Neural crest cell (in vitro differentiated cells): Measurements from ENCODE around the gene TMEM17. TPM values are rescaled to one million over a fixed set of nuclear protein-coding genes. Genes with fewer than 3 reads are reported as not detected.

Experiments used
- DNase-seq: peaks from one replicate; pipeline ENCODE4 v3.0.0; 2021; ENCODE audit warnings: low read depth, mixed read lengths, low spot score
- H3K27ac Mint-ChIP-seq: one replicate; pipeline ENCODE4 v1.8.0; 2021; ENCODE audit warnings: mild to moderate bottlenecking, mixed read lengths; ENCODE audit not compliant: unreplicated experiment
- H3K27me3 Mint-ChIP-seq: 2 replicates; pipeline ENCODE4 v1.8.0; 2021; ENCODE audit warnings: low read depth, mild to moderate bottlenecking, mixed read lengths
- H3K36me3 Mint-ChIP-seq: 2 replicates; pipeline ENCODE4 v1.8.0; 2021; ENCODE audit warnings: low read depth, mild to moderate bottlenecking, mixed read lengths
- H3K4me1 Mint-ChIP-seq: 2 replicates; pipeline ENCODE4 v1.8.0; 2021; ENCODE audit warnings: mixed read lengths
- H3K4me3 Mint-ChIP-seq: one replicate; pipeline ENCODE4 v1.8.0; 2021; ENCODE audit warnings: mild to moderate bottlenecking, mixed read lengths
- H3K9me3 Mint-ChIP-seq: 2 replicates; pipeline ENCODE4 v1.8.0; 2021; ENCODE audit warnings: mixed read lengths
- CTCF ChIP-seq: fragments of 200-600 bp; sonication (generic); conservative IDR thresholded peaks from 2 replicates; pipeline ENCODE4 v1.5.0; 2021; ENCODE audit warnings: antibody characterized with exemption, mild to moderate bottlenecking
- total RNA-seq: library from RNA; stranded (reverse); gene quantifications from 2 replicates; pipeline ENCODE4 v1.2.1, GENCODE V29; 2021

TMEM17 gene
- total RNA-seq, 1 donor from 2014 or later = 3.1 TPM

- Mint-ChIP-seq H3K27ac (no peak overlapping the region), H3K9me3 (no peaks in the 10 kb centered on the region)
Measured at GRCh38 chr2:62461017-62461553, 44.9 kb downstream of the TMEM17 start.

GRCh38 chr2:62460175-62460574 is 45.8 kb downstream of the TMEM17 start:
- H3K27ac Mint-ChIP-seq = no peak overlapping the region
- peaks cover 42% of the 10 kb centered on the region for H3K4me1 Mint-ChIP-seq
- DNase-seq = no peak
- peaks cover 7% of the 10 kb centered on the region for H3K27me3 Mint-ChIP-seq
- TF ChIP-seq CTCF = no peak
- H3K9me3 Mint-ChIP-seq = no peaks in the 10 kb centered on the region
- no peaks in the 10 kb centered on the region for H3K36me3 Mint-ChIP-seq
- H3K4me3 Mint-ChIP-seq = no peak overlapping the region

More at GRCh38 chr2:62461017-62461553, 44.9 kb downstream of the TMEM17 start:
- no peak for DNase-seq
- peaks cover 48% of the 10 kb centered on the region for H3K4me1 Mint-ChIP-seq
- no peak overlapping the region for H3K4me3 Mint-ChIP-seq
- TF ChIP-seq CTCF = no peak
- peaks cover 4% of the 10 kb centered on the region for H3K27me3 Mint-ChIP-seq
- no peaks in the 10 kb centered on the region for H3K36me3 Mint-ChIP-seq

- TF ChIP-seq CTCF = no peak
- Mint-ChIP-seq H3K36me3 (no peaks in the 10 kb centered on the region), H3K27ac (no peak overlapping the region), H3K4me3 (no peak overlapping the region), H3K9me3 (no peaks in the 10 kb centered on the region), H3K27me3 (peaks cover 7% of the 10 kb centered on the region), H3K4me1 (peaks cover 37% of the 10 kb centered on the region)
- DNase-seq = no peak
Measured at GRCh38 chr2:62459672-62460071, 46.3 kb downstream of the TMEM17 start.

- TF ChIP-seq CTCF = no peak
- H3K27ac Mint-ChIP-seq = no peak overlapping the region
- no peaks in the 10 kb centered on the region for H3K36me3 Mint-ChIP-seq
- no peaks in the 10 kb centered on the region for H3K9me3 Mint-ChIP-seq
- no peak for DNase-seq
- H3K4me3 Mint-ChIP-seq = peak overlapping the region; percentile 22
- peaks cover 31% of the 10 kb centered on the region for H3K4me1 Mint-ChIP-seq
- peaks cover 7% of the 10 kb centered on the region for H3K27me3 Mint-ChIP-seq
Measured at GRCh38 chr2:62459106-62459505, 46.9 kb downstream of the TMEM17 start.

GRCh38 chr2:62458671-62459081 is 47.3 kb downstream of the TMEM17 start:
- Mint-ChIP-seq H3K27me3 (peaks cover 7% of the 10 kb centered on the region), H3K9me3 (no peaks in the 10 kb centered on the region), H3K27ac (no peak overlapping the region), H3K36me3 (no peaks in the 10 kb centered on the region), H3K4me1 (peaks cover 27% of the 10 kb centered on the region), H3K4me3 (peak overlapping the region; percentile 22)
- TF ChIP-seq CTCF = no peak
- no peak for DNase-seq
